K562 (cell line): ENCODE data around the gene SEH1L. TPM values are rescaled to one million over a fixed set of nuclear protein-coding genes. Genes with fewer than 3 reads are reported as not detected.

ENCODE experiments used
- AFF4 ChIP-seq: sonication (generic); formaldehyde crosslinking; IDR thresholded peaks from 2 replicates; pipeline ENCODE4 v1.8.0; 2023; ENCODE audit warnings: mild to moderate bottlenecking, missing genetic modification reagents
- CHAMP1 ChIP-seq: fragments of 450-650 bp; IDR thresholded peaks from 2 replicates; pipeline ENCODE4 v1.6.1; 2016; ENCODE audit warnings: mild to moderate bottlenecking
- ETS2 ChIP-seq: IDR thresholded peaks from 2 replicates; pipeline ENCODE4 v1.6.1; 2016; ENCODE audit warnings: borderline replicate concordance, missing genetic modification characterization, mild to moderate bottlenecking, moderate library complexity, missing compliant biosample characterization; ENCODE audit not compliant: poor library complexity, severe bottlenecking
- ETV5 ChIP-seq: sonication (generic); formaldehyde crosslinking; IDR thresholded peaks from 2 replicates; pipeline ENCODE4 v1.4.0; 2020; ENCODE audit warnings: low read depth, mild to moderate bottlenecking, missing genetic modification reagents
- FOXA1 ChIP-seq: fragments of 450-650 bp; IDR thresholded peaks from 2 replicates; pipeline ENCODE4 v1.6.1; 2016; ENCODE audit warnings: mild to moderate bottlenecking, borderline replicate concordance
- FOXA3 ChIP-seq, 2 experiments: fragments of 450-650 bp in 1 of 2; sonication (generic) in 1 of 2; formaldehyde crosslinking; IDR thresholded peaks in 1 of 2; conservative IDR thresholded peaks in 1 of 2; 2 replicates each; pipeline versions ENCODE4 v1.4.0 to v1.8.0; 2020 to 2022; ENCODE audit warnings: mild to moderate bottlenecking in 2 of 2, missing genetic modification reagents in 1 of 2
- KDM1A ChIP-seq, 2 experiments: fragments of 450-650 bp; IDR thresholded peaks; 2 replicates each; pipeline ENCODE4 v1.6.1; 2016; ENCODE audit warnings: mild to moderate bottlenecking in 2 of 2
- KLF6 ChIP-seq: fragments of 250-450 bp; sonication (Bioruptor Pico); IDR thresholded peaks from 2 replicates; pipeline ENCODE4 v1.4.0; 2020; ENCODE audit warnings: mild to moderate bottlenecking, moderate library complexity, borderline replicate concordance
- NFATC3 ChIP-seq: fragments of 450-650 bp; IDR thresholded peaks from 2 replicates; pipeline ENCODE4 v1.6.1; 2017; ENCODE audit warnings: mild to moderate bottlenecking
- POLR2AphosphoS5 ChIP-seq: IDR thresholded peaks from 2 replicates; pipeline ENCODE4 v1.6.1; 2011; ENCODE audit warnings: mild to moderate bottlenecking, low read depth, low read length, moderate library complexity; ENCODE audit not compliant: control insufficient read depth, insufficient read depth
- POU5F1 ChIP-seq: fragments of 150-350 bp; IDR thresholded peaks from 2 replicates; pipeline ENCODE4 v1.6.1; 2014; ENCODE audit warnings: borderline replicate concordance, low read length, low read depth, mild to moderate bottlenecking; ENCODE audit not compliant: partially characterized antibody
- RBFOX2 ChIP-seq: fragments of 200-400 bp; formaldehyde crosslinking; IDR thresholded peaks from 2 replicates; pipeline ENCODE4 v1.6.1; 2017; ENCODE audit warnings: low read depth, mild to moderate bottlenecking, low read length, moderate library complexity
- RHOXF2B ChIP-seq: fragments of 250-450 bp; sonication (Bioruptor Pico); conservative IDR thresholded peaks from 2 replicates; pipeline ENCODE4 v1.5.1; 2021
- TCFL5 ChIP-seq: fragments of 250-450 bp; sonication (Bioruptor Pico); conservative IDR thresholded peaks from 2 replicates; pipeline ENCODE4 v1.6.1; 2021; ENCODE audit warnings: mild to moderate bottlenecking, moderate library complexity, matching md5 sums
- ZNF431 ChIP-seq: sonication (generic); formaldehyde crosslinking; IDR thresholded peaks from 2 replicates; pipeline ENCODE4 v1.8.0; 2022; ENCODE audit warnings: mild to moderate bottlenecking, missing genetic modification reagents
- ZNF445 ChIP-seq: fragments of 250-450 bp; sonication (Bioruptor Pico); IDR thresholded peaks from 2 replicates; pipeline ENCODE4 v1.4.0; 2020; ENCODE audit warnings: low read depth, mild to moderate bottlenecking, moderate library complexity
- ZNF584 ChIP-seq: fragments of 200-800 bp; sonication (Bioruptor generic); IDR thresholded peaks from 2 replicates; pipeline ENCODE4 v1.6.1; 2016; ENCODE audit warnings: low read depth, mild to moderate bottlenecking, missing genetic modification characterization, missing compliant biosample characterization
- ZNF639 ChIP-seq, 2 experiments: fragments of 200-800 bp in 1 of 2; sonication (Bioruptor generic) in 1 of 2; sonication (generic) in 1 of 2; formaldehyde crosslinking in 1 of 2; IDR thresholded peaks in 1 of 2; conservative IDR thresholded peaks in 1 of 2; 2 replicates each; pipeline versions ENCODE4 v1.5.0 to v1.6.1; 2016 to 2020; ENCODE audit warnings: missing compliant biosample characterization in 1 of 2, missing genetic modification characterization in 1 of 2, missing genetic modification reagents in 1 of 2
- ZNF780A ChIP-seq: fragments of 250-450 bp; sonication (Bioruptor Pico); IDR thresholded peaks from 2 replicates; pipeline ENCODE4 v1.5.0; 2021; ENCODE audit warnings: mild to moderate bottlenecking
- polyA plus RNA-seq, 8 experiments: library from polyadenylated mRNA; depleted of rRNA in 4 of 8; stranded (reverse) in 5 of 8; unstranded in 3 of 8; fragments of >200 nt; fragmentation: Nextera tagmentation in 2 of 8; fragmentation: Illumina TruSeq in 1 of 8; extraction: Ambion mirVana in 2 of 8; extraction: Trizol in 1 of 8; gene quantifications; 2 replicates each; pipeline versions ENCODE4 v1.2.1 to v1.2.3, GENCODE V29; 2011 to 2014; ENCODE audit warnings: inconsistent platforms in 1 of 8, missing spikeins in 1 of 8
- total RNA-seq, 7 experiments: library from RNA; depleted of rRNA in 6 of 7; stranded (reverse); fragments of >200 nt in 6 of 7; fragmentation: Illumina TruSeq in 2 of 7; extraction: Trizol in 2 of 7; gene quantifications; 2 replicates each; pipeline versions ENCODE4 v1.2.1 to v1.2.3, GENCODE V29; 2011 to 2021; ENCODE audit warnings: low replicate concordance in 1 of 7

The SEH1L gene
- total and polyA plus RNA-seq, 9 of the 15 experiments (the other 6 are each of a cell fraction or from before 2014, with no cell fraction given) = 62.2 to 180 (median 108) TPM

- TF ChIP-seq RBFOX2 (no peak), ZNF445 (CRISPR knock-in tag) (no peak), KLF6 (CRISPR knock-in tag) (no peak), ZNF639 (CRISPR knock-in tag; conservative IDR thresholded peaks at IDR 0.05 in 1 of 2, IDR thresholded peaks at IDR 0.05 in 1 of 2) (0 out of 4 replicates have a peak, but pooled peaks of 1 of the 2 experiments have one; percentile 39), KDM1A (IDR thresholded peaks at IDR 0.05) (no peak), POLR2AphosphoS5 (peak; percentile 62), FOXA1 (no peak), ZNF584 (CRISPR knock-in tag) (no peak), ZNF780A (CRISPR knock-in tag) (no peak), POU5F1 (no peak), CHAMP1 (no peak), FOXA3 (CRISPR knock-in tag; conservative IDR thresholded peaks at IDR 0.05 in 1 of 2, IDR thresholded peaks at IDR 0.05 in 1 of 2) (peak in 1 of 2 experiments; percentile 15; a peak in 1 of 4 replicates), ZNF431 (CRISPR knock-in tag) (0 out of 2 replicates have a peak, but pooled peaks have one; percentile 26), TCFL5 (CRISPR knock-in tag) (no peak), ETS2 (no peak), AFF4 (CRISPR knock-in tag) (no peak), RHOXF2B (CRISPR knock-in tag) (no peak), ETV5 (CRISPR knock-in tag) (no peak), NFATC3 (peak; percentile 89; the same call in 1 of the 2 replicates)
Measured at GRCh38 chr18:12947285-12948049, at the start of gene SEH1L (continued).
